CD4-positive, alpha-beta T cell treated with Interleukin-17A for 4 hours (primary cell): ENCODE data around the gene SLC25A13.

ENCODE experiments used
- DNase-seq: peaks from one replicate; pipeline ENCODE4 v3.0.0-alpha.2; 2020; ENCODE audit warnings: mixed read lengths

SLC25A13 gene

GRCh38 chr7:96136600-96137239, 185.2 kb downstream of the SLC25A13 start:
- no peak for DNase-seq

- DNase-seq, result no peak
These were observed 186.7 kb downstream of the SLC25A13 start for GRCh38 chr7:96135241-96135640.

- no peak for DNase-seq
These were observed 190.4 kb downstream of the SLC25A13 start for GRCh38 chr7:96131525-96131924.

- DNase-seq, result no peak
These were observed 194.2 kb downstream of the SLC25A13 start for GRCh38 chr7:96127746-96128145.

- DNase-seq, result no peak
These were observed 195.5 kb downstream of the SLC25A13 start for GRCh38 chr7:96126382-96126781.

GRCh38 chr7:96122746-96123145, 199.2 kb downstream of the SLC25A13 start:
- no peak for DNase-seq

- DNase-seq, result no peak
These were observed 200.1 kb downstream of the SLC25A13 start for GRCh38 chr7:96121752-96122151.

GRCh38 chr7:96120445-96121225, 201.3 kb downstream of the SLC25A13 start:
- DNase-seq, result no peak

- no peak for DNase-seq
These were observed 203.4 kb downstream of the SLC25A13 start for GRCh38 chr7:96118449-96119001.

- no peak for DNase-seq
These were observed 205.7 kb downstream of the SLC25A13 start for GRCh38 chr7:96116173-96116572.

- no peak for DNase-seq
These were observed 207.7 kb downstream of the SLC25A13 start for GRCh38 chr7:96114190-96114589.

GRCh38 chr7:96111405-96111804, 210.5 kb downstream of the SLC25A13 start:
- DNase-seq, result no peak

GRCh38 chr7:96104984-96105383, 216.9 kb downstream of the SLC25A13 start:
- no peak for DNase-seq

GRCh38 chr7:96102096-96102811, 219.6 kb downstream of the SLC25A13 start:
- DNase-seq, result no peak

- no peak for DNase-seq
These were observed 221.2 kb downstream of the SLC25A13 start for GRCh38 chr7:96100737-96101136.

- DNase-seq, result no peak
These were observed 224.1 kb downstream of the SLC25A13 start for GRCh38 chr7:96097835-96098234.

GRCh38 chr7:96093435-96093834, 228.5 kb downstream of the SLC25A13 start:
- no peak for DNase-seq

- no peak for DNase-seq
These were observed 231.1 kb downstream of the SLC25A13 start for GRCh38 chr7:96090756-96091155.

GRCh38 chr7:96089511-96089910, 232.4 kb downstream of the SLC25A13 start:
- no peak for DNase-seq

- DNase-seq, result no peak
These were observed 233.3 kb downstream of the SLC25A13 start for GRCh38 chr7:96088579-96088978.

GRCh38 chr7:96085953-96086352, 235.9 kb downstream of the SLC25A13 start:
- no peak for DNase-seq

GRCh38 chr7:96084881-96085553, 236.9 kb downstream of the SLC25A13 start:
- DNase-seq, result no peak

GRCh38 chr7:96080027-96080426, 241.9 kb downstream of the SLC25A13 start:
- DNase-seq, result no peak
